ENCODE data around the gene C5orf24. TPM values are rescaled to one million over a fixed set of nuclear protein-coding genes. Genes with fewer than 3 reads are reported as not detected.

C5orf24 gene
- total and polyA plus RNA-seq, 2 donors (not counting 1 experiment from before 2014, with no cell fraction given), result 13.0 to 38.2 TPM

DNA sequence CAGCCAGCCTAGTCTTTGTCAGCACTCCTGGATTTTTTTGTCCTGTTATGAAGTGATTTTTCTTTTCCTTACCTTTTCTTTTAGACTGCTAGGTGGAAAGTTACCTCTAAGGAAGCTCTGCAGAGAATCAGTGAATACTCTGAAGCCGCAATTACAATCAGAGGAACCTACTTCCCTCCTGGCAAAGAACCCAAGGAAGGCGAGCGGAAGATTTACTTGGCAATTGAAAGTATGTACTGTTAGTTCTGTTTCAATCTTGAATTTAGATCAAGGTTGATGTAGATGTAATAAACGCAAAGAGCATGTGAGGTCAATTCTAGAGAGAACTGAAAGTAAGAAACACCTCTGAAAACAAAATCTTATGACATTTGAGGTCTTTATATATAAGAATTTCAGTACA lies 27.0 kb upstream of the C5orf24 start:
- CTCF ChIA-PET, result no interaction called here

DNA sequence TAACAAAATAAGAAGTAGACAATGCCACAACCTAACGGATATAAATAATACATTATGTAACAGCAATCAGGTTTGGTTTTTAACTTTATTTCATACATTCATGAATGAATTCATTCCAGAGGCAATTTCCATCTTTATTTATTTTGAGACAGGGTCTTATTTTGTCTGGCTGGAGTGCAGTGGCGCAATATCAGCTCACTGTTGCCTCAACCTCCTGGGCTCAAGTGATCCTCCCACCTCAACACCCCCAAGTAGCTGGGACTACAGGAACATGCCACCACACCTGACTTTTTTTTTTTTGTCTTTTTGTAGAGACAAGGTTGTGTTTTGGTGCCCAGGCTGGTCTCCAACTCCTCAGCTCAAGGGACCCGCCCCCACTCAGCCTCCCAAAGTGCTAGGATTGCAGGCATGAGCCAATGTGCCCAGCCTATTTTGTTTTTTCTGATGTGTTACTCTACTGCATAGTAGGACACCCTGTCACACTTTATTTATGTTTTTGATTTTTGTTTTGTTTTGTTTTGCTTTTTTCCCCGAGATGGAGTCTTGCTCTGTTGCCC lies 26.3 kb upstream of the C5orf24 start:
- no peaks in the 10 kb centered on the region for H3K27me3 ChIP-seq (replicated peaks in 1 of 4; ENCODE audit: control extremely low read depth in 1 of 4, control insufficient read depth in 3 of 4, insufficient read depth in 4 of 4, low read length in 3 of 4)
- CTCF ChIA-PET, result no interaction called here
- no peak for ATAC-seq (ENCODE audit: low read depth)
- no peak overlapping the region for H2AFZ ChIP-seq (ENCODE audit: insufficient read depth, low read depth, low read length, poor library complexity, severe bottlenecking)
- H3K36me3 ChIP-seq (replicated peaks in 1 of 2; ENCODE audit: control extremely low read depth in 1 of 2, control insufficient read depth in 1 of 2, extremely low read depth in 1 of 2, insufficient read depth in 2 of 2, low read length in 1 of 2), result peaks cover 3 to 56% of the 10 kb centered on the region in 2 experiments
- H3K4me2 ChIP-seq (replicated peaks; ENCODE audit: low read depth, low read length, poor library complexity, severe bottlenecking), result no peak overlapping the region
- TF ChIP-seq, protein P1, sequence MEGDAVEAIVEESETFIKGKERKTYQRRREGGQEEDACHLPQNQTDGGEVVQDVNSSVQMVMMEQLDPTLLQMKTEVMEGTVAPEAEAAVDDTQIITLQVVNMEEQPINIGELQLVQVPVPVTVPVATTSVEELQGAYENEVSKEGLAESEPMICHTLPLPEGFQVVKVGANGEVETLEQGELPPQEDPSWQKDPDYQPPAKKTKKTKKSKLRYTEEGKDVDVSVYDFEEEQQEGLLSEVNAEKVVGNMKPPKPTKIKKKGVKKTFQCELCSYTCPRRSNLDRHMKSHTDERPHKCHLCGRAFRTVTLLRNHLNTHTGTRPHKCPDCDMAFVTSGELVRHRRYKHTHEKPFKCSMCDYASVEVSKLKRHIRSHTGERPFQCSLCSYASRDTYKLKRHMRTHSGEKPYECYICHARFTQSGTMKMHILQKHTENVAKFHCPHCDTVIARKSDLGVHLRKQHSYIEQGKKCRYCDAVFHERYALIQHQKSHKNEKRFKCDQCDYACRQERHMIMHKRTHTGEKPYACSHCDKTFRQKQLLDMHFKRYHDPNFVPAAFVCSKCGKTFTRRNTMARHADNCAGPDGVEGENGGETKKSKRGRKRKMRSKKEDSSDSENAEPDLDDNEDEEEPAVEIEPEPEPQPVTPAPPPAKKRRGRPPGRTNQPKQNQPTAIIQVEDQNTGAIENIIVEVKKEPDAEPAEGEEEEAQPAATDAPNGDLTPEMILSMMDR (IDR thresholded peaks at IDR 0.05), result no peak
- no peak for TF ChIP-seq EZH2 (IDR thresholded peaks at IDR 0.05; ENCODE audit: borderline replicate concordance, insufficient read depth, low read depth, low read length, poor library complexity, severe bottlenecking)
- POLR2A ChIA-PET, result no interaction called here
- H3K4me1 ChIP-seq (ENCODE audit: control insufficient read depth in 2 of 2, insufficient read depth in 2 of 2, low read length in 2 of 2), result peaks cover 0 to under 1% of the 10 kb centered on the region in 2 donors
- Mint-ChIP-seq H3K27ac (no peak overlapping the region), H3K4me3 (no peak overlapping the region), H3K4me1 (peaks cover under 1% of the 10 kb centered on the region), H3K9me3 (ENCODE audit: insufficient read depth) (no peaks in the 10 kb centered on the region), H3K27me3 (no peaks in the 10 kb centered on the region)
- intact Hi-C loops (cut with micrococcal nuclease), result no loop called here
- H3K79me2 ChIP-seq (ENCODE audit: control insufficient read depth, insufficient read depth, low read length), result no peaks in the 10 kb centered on the region
- no peak overlapping the region for H3K9ac ChIP-seq (ENCODE audit: low read length)
- no peak overlapping the region for H3K27ac ChIP-seq (ENCODE audit: low read length in 2 of 2)
- H3K4me3 ChIP-seq (ENCODE audit: control extremely low read depth in 1 of 5, extremely low read depth in 1 of 5, insufficient read depth in 1 of 5, low read depth in 2 of 5, low read length in 4 of 5), result no peak overlapping the region
- 100% methylated on average over 1 of the region's 4 CpGs for WGBS (ENCODE audit: insufficient coverage)
- no peak for DNase-seq
- no peaks in the 10 kb centered on the region for H3K9me3 ChIP-seq (ENCODE audit: control extremely low read depth in 1 of 3, control insufficient read depth in 2 of 3, insufficient read depth in 1 of 3, low read length in 2 of 3)
- H4K20me1 ChIP-seq (ENCODE audit: control insufficient read depth, insufficient read depth, low read length, poor library complexity, severe bottlenecking), result no peaks in the 10 kb centered on the region

More for the DNA sequence above, 27.0 kb upstream of the C5orf24 start:
- Histone ChIP-seq H3K4me3 (ENCODE audit: control extremely low read depth in 1 of 5, extremely low read depth in 1 of 5, insufficient read depth in 1 of 5, low read depth in 2 of 5, low read length in 4 of 5) (no peak overlapping the region), H3K27me3 (replicated peaks in 1 of 4; ENCODE audit: control extremely low read depth in 1 of 4, control insufficient read depth in 3 of 4, insufficient read depth in 4 of 4, low read length in 3 of 4) (no peaks in the 10 kb centered on the region), H3K79me2 (ENCODE audit: control insufficient read depth, insufficient read depth, low read length) (no peaks in the 10 kb centered on the region), H3K9me3 (ENCODE audit: control extremely low read depth in 1 of 3, control insufficient read depth in 2 of 3, insufficient read depth in 1 of 3, low read length in 2 of 3) (no peaks in the 10 kb centered on the region), H2AFZ (ENCODE audit: insufficient read depth, low read depth, low read length, poor library complexity, severe bottlenecking) (no peak overlapping the region), H3K36me3 (replicated peaks in 1 of 2; ENCODE audit: control extremely low read depth in 1 of 2, control insufficient read depth in 1 of 2, extremely low read depth in 1 of 2, insufficient read depth in 2 of 2, low read length in 1 of 2) (peaks cover 3 to 56% of the 10 kb centered on the region in 2 experiments), H3K9ac (ENCODE audit: low read length) (no peak overlapping the region), H3K27ac (ENCODE audit: low read length in 2 of 2) (no peak overlapping the region), H3K4me1 (ENCODE audit: control insufficient read depth in 2 of 2, insufficient read depth in 2 of 2, low read length in 2 of 2) (peaks cover under 1 to 7% of the 10 kb centered on the region in 2 donors), H3K4me2 (replicated peaks; ENCODE audit: low read depth, low read length, poor library complexity, severe bottlenecking) (no peak overlapping the region), H4K20me1 (ENCODE audit: control insufficient read depth, insufficient read depth, low read length, poor library complexity, severe bottlenecking) (no peaks in the 10 kb centered on the region)
- TF ChIP-seq EZH2 (IDR thresholded peaks at IDR 0.05; ENCODE audit: borderline replicate concordance, insufficient read depth, low read depth, low read length, poor library complexity, severe bottlenecking), result no peak
- TF ChIP-seq, protein P1 (IDR thresholded peaks at IDR 0.05), result no peak
- peaks cover 6% of the 10 kb centered on the region for H3K4me1 Mint-ChIP-seq
- no peak overlapping the region for H3K4me3 Mint-ChIP-seq
- H3K27me3 Mint-ChIP-seq, result no peaks in the 10 kb centered on the region
- H3K27ac Mint-ChIP-seq, result no peak overlapping the region
- intact Hi-C loops (cut with micrococcal nuclease), result no loop called here
- WGBS (ENCODE audit: insufficient coverage), result no CpG with 5 or more reads among the region's 4 CpGs
- DNase-seq, result no peak
- ATAC-seq (ENCODE audit: low read depth), result no peak
- POLR2A ChIA-PET, result no interaction called here
- H3K9me3 Mint-ChIP-seq (ENCODE audit: insufficient read depth), result no peaks in the 10 kb centered on the region
